GM19463 (cell line): ENCODE data around the gene CNKSR3.

Source experiments
- ATAC-seq: cut with Tn5 transposase; IDR thresholded peaks from one replicate; pipeline ENCODE4 v1.9.1; 2021; ENCODE audit warnings: mild to moderate bottlenecking, moderate library complexity; ENCODE audit not compliant: unreplicated experiment

CNKSR3 gene

DNA sequence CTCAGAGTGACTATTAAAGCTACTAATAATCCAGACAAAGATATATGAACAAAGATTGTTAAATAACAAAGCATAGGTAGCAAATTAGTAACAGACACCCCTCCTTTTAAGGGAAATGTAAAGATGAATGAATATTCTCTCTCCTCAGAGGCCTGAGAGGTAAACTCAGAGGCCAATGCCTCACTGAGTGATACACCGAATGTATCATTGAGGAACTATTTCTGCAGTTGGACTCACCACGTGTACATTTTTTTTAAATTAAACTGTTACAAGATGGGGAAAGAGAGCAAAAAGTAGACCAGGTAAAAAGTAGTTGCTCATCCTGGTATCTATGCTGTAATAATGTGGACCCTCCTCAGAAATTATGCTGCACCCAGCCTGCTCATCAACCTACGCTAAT lies 81.6 kb downstream of the CNKSR3 start:
- ATAC-seq: no peak

DNA sequence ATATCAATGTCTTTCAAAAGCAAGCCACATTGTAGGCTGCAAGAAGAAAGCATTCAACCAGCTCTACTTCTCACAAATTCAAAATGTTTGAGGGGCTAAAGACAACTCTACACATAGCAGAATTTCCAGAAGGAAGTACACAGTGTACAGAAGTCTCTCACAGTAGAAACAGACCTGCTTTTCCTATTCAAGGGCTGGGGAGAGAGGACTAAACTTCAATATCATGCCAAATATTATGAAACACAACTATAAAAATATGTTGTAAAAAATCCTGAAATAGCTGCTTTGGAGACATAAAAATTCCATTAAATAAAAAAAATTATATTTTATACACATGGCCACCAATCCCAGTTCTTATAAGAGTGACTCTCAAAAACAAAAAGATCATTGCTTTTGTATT lies 83.0 kb downstream of the CNKSR3 start:
- ATAC-seq: no peak

DNA sequence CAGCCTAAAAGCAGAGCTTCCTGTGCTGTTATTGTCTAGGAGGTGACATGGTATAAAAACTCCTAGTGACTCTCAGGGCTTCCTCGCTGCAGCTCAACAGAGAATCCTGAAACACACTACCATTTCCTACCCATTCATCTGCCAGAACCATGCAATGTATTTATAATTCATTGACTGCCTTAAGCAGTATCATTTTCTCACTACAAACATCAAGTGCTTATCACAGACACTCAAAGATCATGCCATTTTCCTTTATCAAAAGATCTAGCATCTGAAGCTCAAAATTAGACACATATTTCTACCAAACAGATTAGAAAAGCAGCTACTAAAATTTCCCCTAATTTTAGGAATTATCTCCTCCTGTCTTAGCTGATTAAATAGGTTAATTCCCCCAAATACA lies 83.5 kb downstream of the CNKSR3 start:
- no peak for ATAC-seq

DNA sequence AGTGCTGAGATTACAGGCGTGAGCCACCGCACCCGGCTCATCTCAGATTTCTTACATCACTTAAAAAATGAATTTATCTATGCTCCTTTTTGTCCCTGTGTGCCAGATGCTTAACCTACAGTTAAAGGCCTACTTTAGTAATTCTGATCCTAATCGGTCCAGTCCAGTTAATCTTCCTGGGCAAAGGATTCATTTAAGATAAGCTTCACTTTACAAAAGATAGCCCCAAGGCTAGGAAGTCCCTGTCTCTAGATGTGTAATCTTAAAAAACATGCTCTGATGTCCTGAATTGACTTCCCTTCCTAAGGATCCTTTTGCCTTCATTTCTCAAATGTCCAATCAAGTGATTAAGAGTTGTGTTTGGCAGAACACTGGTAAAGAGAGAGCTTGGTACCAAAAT lies 85.5 kb downstream of the CNKSR3 start:
- no peak for ATAC-seq

DNA sequence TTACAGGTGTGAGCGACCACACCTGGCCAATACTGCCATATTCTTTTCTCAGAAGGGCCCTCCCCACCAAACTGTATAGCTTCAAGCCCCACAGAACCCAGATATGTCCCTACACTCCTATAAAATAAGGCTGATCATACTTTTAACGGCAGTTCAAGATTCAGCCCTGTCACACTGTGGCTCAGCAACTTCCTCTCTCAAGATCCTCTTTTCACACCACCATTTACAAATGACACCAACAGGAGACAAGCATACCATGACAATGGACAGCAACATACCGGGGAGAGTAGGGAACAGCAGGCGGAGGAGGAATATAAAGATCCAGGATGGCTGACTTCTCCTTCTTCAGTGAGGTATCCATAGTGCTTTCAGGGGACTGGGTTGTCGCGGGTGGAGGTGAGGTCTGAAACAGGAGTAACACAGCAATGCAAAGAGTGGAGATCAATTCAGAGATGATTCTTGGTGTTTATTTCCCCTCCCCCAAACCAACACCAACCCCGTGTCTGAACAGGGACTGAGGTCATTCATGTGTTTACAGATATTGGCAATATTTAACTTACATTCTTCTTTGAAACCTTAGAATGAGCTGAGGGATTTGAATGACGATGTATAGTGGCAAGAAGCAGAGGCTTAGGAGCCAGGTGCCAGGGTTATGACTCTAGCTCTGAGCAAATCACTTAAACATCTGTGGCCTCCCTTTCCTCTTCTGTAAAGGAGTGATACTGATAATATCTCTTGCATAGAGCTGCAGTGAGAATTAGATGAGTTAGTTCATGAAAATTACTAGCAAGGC lies 96.3 kb downstream of the CNKSR3 start:
- no peak for ATAC-seq

DNA sequence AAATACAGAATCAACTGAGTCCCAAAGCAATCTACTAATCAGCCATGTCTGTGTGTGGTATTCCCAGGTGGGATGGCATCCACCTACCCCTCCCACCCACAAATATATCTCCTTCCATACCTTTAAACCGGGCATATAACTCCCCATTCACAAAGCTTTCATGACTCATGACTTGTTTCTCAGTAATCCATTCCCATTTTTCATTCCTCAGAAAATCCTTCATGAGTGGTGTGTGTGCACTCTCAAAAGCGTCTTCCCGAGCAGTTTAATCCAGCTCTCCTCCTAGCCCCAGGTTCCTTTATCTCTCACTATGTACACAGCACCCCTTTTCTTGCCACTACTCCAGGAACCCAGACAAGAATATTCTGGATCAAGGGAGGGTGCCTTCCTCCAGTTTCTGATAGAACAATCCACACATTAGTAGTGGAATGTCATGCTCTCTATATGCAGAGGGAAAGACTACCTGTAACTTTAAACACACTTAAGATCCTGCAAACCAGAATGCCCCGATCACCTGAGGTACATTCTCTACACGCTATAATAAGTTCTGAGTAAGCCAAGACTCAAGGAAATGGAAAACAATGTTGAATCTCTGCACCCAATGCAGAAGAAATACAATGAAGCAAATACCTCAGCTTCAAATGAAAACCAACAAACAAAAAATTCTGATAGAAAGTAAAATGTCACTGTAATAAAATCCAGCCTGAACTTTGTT lies 98.2 kb downstream of the CNKSR3 start:
- no peak for ATAC-seq

DNA sequence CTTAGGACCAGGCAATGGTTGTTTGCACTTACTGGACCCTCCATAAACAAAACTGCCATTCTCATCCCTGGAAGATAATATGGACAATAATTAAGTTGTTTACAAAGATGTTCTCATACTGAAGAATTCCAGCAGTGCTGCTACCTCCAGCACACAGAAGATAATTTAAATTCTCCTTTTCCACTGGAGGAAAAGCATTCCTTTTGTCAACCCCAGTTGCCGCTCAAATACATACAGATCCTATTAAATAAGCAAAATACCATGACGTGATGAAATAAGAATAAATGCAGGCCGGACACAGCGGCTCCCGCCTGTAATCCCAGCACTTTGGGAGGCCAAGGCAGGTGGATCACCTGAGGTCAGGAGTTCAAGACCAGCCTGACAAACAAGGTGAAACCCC lies 99.4 kb downstream of the CNKSR3 start:
- ATAC-seq: no peak

DNA sequence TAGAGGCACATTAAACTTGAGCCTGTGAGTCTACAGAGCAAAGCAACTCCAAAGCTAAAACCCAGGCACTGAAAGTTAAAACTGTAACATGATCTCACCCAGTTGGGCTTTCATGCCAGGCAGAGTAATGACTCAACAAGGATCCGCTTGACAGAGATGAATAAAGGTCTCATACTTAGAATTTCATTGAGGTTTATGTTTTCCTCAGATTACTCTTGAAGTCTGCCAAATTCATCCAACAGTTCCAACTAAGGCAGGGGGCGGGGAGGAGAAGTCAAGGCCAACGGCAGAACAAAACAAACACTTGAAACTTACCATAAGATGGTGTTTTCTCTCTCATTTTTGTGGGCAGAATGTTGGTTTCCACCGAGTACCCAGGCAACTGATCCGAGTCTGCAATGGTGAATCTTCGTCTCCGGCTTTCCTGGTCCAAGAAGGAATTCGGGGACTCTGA lies 99.8 kb downstream of the CNKSR3 start:
- ATAC-seq: peak; percentile 39

DNA sequence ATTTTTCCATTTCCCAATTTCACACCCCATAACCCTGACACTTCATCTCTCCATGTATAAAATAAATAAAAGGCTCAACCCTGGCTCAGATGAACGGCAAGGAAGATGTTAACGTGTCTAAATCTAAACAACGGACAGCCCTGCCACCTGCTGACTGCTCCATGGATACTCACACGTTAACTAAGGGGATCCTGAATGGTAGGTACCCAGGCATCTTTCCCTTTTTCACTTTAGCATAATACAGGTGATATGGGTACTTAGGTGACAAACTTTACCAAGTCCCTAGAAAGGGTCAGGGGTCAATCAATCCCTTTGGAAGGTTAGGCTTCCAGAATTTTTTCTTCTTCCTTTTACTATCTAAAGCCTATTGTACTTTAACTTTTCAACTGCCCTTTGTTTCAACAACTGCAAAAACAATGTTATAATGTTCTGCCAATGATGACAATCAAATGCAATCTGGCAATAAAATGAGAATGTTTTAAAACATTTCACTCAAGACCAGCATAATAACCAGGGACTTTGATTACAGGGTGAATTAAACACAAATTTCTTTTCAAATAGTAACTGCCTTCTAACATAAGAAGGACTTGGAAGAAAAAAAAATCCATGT lies 101.5 kb downstream of the CNKSR3 start:
- ATAC-seq: no peak

DNA sequence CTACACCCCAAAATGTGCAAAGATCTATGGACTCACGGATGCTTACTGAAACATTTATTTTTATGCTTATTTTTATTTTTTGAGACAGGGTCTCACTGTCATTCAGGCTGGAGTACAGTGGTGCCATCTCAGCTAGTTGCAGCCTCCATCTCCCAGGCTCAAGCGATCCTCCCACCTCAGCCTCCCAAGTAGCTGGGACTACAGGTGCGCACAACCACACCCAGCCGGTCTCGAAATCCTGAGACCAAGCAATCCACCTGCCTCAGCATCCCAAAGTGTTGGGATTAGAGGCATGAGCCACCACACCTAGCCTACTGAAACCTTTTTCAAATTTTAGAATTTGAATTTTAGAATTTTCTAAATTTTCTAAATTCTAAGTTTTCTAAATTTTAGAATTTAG lies 103.0 kb downstream of the CNKSR3 start:
- ATAC-seq: no peak

DNA sequence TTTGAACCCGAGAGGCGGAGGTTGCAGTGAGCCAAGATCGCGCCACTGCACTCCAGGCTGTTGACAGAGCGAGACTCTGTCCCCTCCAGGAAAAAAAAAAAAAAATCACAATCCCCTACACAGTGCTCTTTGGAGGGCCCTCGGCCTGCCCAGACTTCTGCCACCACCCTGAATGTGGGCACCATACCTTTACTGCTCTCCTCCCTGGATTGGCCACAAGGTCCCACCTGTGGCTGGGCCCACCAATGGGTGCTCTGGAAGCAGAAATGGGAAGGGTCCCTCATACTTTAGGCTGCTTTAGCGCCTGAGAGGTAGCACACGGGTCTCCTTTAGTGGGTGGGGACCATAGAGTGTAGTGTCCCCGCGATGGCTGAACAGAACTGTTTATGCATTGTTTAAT lies 103.6 kb downstream of the CNKSR3 start:
- ATAC-seq: no peak

DNA sequence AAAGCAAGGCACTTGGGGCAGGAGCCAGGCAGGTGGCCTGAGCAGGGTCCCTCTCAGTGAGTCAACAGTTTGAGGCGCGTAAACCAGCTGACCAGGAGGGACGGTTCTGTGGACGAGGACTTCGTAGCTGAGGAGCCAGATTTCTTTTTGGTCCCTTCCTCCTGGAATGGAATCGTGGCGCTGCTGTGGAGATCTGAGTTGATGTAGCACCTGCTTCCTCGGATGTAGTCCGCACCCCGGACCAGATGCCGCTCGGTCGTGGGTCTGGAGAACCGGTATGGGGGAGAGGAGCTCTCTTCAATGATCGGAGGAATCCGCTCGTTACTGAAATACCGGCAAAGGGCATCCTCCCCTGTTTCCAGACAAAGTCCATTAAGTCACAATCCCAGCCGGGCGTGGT lies 104.2 kb downstream of the CNKSR3 start:
- ATAC-seq: no peak

DNA sequence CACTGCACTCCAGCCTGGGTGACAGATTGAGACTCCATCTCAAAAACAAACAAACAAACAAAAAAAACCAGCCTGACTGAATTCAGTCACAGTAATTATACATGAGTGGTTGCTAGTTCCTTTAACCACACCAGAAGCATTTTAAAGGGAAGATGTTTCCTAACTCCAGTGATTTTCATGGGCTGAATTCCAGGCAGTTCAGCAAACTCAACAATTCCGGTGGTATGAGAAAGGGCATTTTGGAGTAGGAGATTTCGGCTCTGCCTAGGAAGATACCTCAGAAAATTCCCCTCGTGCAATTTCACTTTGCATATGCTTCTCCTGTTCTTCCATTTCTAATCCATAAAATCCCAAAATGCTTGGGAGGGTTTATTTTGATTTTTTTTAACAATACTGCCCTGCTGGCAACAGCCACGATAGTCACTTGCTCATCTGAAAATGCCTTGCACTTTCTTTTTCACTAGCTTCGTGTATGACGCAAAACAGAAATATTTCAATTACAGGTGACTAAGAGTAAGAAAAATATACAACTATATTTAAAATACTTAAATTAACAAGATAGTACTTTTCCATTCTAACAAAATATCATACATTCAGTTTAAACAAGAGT lies 105.6 kb downstream of the CNKSR3 start:
- ATAC-seq: no peak

DNA sequence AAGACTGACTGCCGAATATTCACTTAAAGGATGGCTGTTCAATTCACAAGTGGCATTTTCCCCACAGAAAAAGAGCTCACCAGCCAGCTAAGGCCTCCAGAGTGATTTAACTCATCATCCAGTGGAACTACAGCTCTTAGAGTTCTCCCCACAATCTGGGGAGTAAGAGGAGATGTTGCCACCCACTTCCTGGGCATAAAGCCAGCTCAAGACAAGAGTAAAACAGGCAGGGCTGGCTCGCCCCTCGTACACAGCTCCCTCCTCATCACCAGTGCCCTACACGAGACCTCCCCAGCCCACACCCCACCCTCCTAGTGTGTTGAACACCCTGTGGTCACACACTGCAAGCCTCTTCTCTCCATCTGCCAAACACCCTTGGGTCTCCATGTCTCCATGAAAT lies 106.7 kb downstream of the CNKSR3 start:
- ATAC-seq: no peak

DNA sequence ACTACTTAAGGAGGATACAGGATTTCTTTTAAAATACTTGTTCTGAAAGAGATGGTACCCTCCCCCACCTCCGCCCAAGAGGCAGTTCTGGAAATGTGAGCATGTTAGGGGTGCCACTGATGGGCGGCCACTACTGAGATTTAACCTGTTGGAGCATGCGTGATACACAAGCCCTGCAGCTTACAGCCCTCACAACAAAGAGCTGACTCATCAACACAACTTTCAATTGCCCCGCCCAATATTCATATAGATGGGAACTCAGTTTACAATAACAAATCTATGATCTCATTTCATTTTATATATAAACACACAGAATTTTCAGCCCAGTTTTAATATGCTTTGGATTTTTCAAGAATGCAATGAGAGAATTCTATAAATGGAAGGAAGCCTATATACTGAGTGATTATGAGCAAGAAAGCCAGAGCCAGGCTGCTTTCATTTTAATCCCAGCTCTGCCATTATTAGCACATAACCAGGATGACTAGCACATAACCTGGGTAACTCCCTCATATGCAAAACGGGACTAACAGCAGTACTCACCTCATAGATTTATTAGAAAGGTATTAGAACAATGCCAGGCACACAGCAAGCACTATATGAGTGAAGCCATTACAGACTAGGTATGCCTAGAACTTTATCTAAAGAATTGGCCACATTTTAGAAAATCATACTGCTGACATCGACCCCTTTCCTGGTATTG lies 108.3 kb downstream of the CNKSR3 start:
- ATAC-seq: no peak

DNA sequence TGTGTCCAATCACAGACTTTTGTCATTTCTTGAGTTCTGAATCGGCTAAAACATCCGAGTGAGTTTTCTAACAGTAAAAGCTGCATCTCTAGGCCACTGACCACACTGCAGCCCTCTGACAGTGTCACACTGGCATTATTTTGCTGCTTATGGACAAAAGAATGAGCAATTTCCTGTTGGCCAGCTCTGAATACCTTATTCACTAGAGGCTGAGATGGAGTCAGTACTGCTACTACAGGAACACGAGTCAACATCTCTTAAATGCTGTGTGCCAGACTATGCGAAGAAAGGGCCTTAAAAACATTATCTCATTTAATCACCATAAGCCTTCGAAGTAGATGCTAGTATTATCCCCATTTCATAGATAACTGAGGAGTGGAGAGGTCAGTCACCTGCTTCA lies 111.4 kb downstream of the CNKSR3 start:
- no peak for ATAC-seq

DNA sequence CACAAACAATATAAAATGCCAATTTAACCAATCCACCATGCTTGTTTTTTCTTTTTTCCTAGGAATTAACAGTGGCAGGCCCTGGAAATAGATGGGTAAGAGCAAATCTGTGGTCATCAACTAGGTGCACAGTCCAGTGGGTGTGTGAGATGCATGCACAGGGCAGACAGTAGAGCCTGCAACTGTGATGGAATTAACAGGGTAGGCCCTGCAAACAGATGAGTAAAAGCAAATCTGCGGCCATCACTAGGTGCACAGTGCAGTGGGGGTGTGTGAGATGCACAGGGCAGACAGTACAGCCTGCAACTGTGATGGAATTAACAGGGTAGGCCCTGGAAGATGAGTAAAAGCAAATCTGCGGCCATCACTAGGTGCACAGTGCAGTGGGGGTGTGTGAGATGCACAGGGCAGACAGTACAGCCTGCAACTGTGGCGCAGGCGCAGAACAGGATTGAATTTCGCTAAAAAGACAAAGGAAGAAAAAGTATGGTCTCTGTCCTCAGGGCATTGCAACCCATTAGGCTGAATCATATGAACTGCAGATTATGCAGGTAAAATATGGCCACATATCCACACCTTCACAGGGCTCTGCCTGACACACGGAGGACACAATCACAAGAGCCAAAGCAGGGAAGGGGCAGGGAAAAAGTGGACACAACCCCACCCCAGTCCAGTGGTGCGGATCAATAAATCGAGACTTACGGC lies 112.8 kb downstream of the CNKSR3 start:
- no peak for ATAC-seq

DNA sequence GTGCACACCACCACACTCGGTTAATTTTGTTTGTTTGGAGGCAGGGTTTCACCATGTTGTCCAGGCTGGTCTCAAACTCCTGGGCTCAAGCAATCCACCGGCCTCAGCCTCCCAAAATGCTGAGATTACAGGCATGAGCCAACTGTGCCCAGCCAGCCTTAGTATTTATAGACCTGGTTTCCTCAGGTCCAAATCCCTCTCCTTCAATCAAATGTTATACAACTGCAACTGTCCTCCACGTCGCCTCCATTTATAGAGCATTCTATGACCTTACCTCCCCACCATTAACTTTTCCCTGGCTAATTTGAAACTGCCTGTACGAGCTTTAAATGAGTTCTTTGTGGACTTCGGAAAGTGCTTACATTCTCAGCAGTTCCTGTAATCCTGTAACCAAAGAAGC lies 114.6 kb downstream of the CNKSR3 start:
- ATAC-seq: no peak

DNA sequence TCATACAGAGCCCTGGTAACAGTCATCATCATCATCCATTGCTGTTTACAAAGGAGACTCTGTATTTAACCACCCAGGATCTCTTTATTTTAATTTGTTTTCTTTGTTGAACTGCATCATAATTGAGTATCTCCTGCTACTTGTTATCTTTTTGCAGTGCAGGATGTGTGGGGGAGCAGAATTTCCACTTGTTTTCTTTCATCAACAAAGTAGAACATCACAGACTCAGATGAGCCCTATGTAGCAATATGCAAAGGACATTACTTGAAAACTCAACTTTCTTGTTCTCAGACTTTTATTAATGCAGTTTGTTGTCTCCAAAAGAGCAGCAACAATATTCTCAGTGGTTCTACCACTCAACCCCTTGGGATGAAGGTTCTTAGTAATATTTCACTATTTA lies 115.2 kb downstream of the CNKSR3 start:
- ATAC-seq: no peak

DNA sequence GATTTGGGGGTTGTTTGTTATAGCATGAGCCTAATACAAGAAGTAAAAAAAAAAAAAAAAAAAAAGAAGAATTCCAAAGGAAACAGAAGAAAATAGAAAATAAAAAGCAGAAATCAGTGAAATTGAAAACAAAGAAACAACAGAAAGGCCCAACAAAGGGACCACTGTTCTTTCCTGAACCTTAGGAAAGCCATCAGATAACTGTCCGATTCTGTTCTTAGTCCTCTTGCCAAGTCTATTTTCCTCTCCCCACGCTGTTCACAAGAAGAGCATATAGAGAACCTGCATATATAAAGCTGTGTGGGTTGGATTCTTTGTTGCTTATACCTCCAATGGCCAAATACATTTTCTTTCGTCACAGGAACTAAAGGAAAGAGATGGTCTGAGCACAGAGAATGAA lies 115.9 kb downstream of the CNKSR3 start:
- no peak for ATAC-seq
